ENCODE data around the gene STOML2. TPM values are rescaled to one million over a fixed set of nuclear protein-coding genes. Genes with fewer than 3 reads are reported as not detected.
A peak's percentile ranks its signal among the peaks of the same experiment; 100 is the strongest.

Gene STOML2
- total and polyA plus RNA-seq, 4 donors = 50.3 to 116 (median 80.7) TPM

DNA sequence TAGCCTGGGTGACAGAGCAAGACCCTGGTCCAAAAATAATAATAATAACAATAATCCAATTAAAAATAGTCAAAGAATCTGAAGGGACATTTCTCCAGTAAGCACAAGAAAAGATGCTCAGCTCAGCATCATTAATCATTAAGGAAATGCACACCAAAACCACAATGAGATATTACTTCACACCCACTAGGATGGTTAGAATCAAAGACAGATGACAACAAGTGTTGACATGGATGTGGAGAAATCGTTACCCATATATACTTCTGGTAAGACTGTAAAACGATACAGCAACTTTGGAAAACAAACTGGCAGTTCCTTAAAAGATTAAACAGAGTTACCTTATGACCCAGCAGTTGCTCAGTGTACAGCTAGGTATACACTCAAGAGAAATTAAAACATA, 17.9 kb downstream of the STOML2 start:
- no peaks in the 10 kb centered on the region for H3K9me3 ChIP-seq (ENCODE audit: control insufficient read depth in 4 of 4, insufficient read depth in 3 of 4, low read length in 3 of 4)
- no peak for DNase-seq
- TF ChIP-seq, protein P1, sequence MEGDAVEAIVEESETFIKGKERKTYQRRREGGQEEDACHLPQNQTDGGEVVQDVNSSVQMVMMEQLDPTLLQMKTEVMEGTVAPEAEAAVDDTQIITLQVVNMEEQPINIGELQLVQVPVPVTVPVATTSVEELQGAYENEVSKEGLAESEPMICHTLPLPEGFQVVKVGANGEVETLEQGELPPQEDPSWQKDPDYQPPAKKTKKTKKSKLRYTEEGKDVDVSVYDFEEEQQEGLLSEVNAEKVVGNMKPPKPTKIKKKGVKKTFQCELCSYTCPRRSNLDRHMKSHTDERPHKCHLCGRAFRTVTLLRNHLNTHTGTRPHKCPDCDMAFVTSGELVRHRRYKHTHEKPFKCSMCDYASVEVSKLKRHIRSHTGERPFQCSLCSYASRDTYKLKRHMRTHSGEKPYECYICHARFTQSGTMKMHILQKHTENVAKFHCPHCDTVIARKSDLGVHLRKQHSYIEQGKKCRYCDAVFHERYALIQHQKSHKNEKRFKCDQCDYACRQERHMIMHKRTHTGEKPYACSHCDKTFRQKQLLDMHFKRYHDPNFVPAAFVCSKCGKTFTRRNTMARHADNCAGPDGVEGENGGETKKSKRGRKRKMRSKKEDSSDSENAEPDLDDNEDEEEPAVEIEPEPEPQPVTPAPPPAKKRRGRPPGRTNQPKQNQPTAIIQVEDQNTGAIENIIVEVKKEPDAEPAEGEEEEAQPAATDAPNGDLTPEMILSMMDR (IDR thresholded peaks at IDR 0.05; ENCODE audit: control extremely low read depth, extremely low read depth) = no peak

DNA sequence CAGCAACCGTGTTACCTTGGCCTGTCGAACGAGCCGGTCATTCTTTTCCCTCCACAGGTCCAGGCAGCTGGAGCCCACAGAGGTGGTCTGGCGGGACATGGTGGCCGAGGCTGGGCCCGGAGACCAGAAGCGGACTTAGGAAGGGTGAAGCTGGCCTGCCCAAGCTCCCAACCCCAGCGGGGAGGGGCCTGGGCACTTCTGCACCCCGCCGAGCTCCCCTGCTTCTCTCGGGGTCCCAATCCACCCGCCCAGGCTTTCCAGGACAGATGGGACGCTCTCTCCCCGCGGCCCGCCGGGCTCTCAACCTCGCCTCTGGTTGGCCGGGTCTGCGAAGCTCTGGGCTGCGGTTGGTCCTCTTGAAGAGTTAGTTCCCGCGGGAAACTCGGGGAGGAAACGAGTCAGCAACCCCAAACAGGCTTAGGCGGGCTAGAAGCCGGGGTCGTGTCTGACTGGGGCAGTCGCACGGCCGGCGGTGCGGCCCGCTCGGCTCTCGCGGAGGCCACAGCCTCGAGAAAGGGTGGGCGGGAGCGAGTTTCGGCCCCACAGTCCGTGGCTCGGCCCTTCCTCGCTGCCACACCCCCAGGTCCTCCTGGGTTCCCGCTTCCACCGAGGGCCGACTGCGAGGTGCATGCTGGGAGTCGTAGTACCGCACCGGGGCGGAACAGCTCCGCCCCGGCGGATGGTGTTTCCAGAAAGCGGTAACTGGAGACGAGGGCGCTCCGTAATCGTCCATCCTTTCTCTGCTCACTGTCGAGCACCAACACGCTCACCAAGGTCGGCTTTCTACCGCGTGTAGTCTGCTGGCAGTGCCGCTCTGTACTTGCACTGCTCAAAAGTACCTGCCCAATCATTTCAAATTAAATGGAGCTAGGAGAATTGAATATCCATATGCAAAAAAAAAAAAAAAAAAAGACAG, 23.2 kb downstream of the STOML2 start, which contains the start of gene FANCG:
Gene FANCG, minus strand, starts transcription at position 517 of the 916 bp plus-strand sequence. Its CDS starts 418 bp downstream, at position 99.
- TF ChIP-seq, protein P1 (IDR thresholded peaks at IDR 0.05; ENCODE audit: control extremely low read depth, extremely low read depth) = no peak
- Histone ChIP-seq H3K9me3 (ENCODE audit: control insufficient read depth in 4 of 4, insufficient read depth in 3 of 4, low read length in 3 of 4) (no peaks in the 10 kb centered on the region), H3K27ac (ENCODE audit: low read depth in 1 of 2, low read length in 1 of 2) (peak within 1 kb of the TSS; percentile 57 to 66), H3K27me3 (ENCODE audit: control insufficient read depth in 3 of 3, insufficient read depth in 3 of 3, low read length in 2 of 3) (no peaks in the 10 kb centered on the region), H3K4me1 (ENCODE audit: control insufficient read depth in 5 of 5, insufficient read depth in 5 of 5, low read length in 5 of 5) (peaks cover 0 to 16% (median 7%) of the 10 kb centered on the region in 5 donors), H3K4me3 (peak within 1 kb of the TSS; percentile 66), H3K9ac (ENCODE audit: insufficient read depth in 1 of 2, low read length in 2 of 2) (peak within 1 kb of the TSS; percentile 51 to 80), H3K36me3 (ENCODE audit: control insufficient read depth in 4 of 4, insufficient read depth in 4 of 4, low read length in 4 of 4) (peaks cover 0 to 20% (median 9%) of the 10 kb centered on the region in 4 donors)
- WGBS, 2 donors = 0% methylated on average over 65 to 67 of the region's 67 CpGs
- ATAC-seq (ENCODE audit: insufficient read depth, low FRiP score) = peak; percentile 97
- peak; percentile 92 to 95 (median 95) for DNase-seq

More for the DNA sequence above, 17.9 kb downstream of the STOML2 start:
- no peak overlapping the region for H3K27ac ChIP-seq (ENCODE audit: low read depth in 1 of 2, low read length in 1 of 2)
- H3K36me3 ChIP-seq (ENCODE audit: control insufficient read depth in 4 of 4, insufficient read depth in 4 of 4, low read length in 4 of 4) = peaks cover 3 to 22% (median 12%) of the 10 kb centered on the region in 4 donors
- ATAC-seq (ENCODE audit: insufficient read depth, low FRiP score) = no peak
- WGBS, 2 donors = 44 to 78% methylated on average over 2 of the region's 2 CpGs
- no peak overlapping the region for H3K4me3 ChIP-seq
- no peak overlapping the region for H3K9ac ChIP-seq (ENCODE audit: insufficient read depth in 1 of 2, low read length in 2 of 2)
- no peaks in the 10 kb centered on the region for H3K27me3 ChIP-seq (ENCODE audit: control insufficient read depth in 3 of 3, insufficient read depth in 3 of 3, low read length in 2 of 3)
- H3K4me1 ChIP-seq (ENCODE audit: control insufficient read depth in 5 of 5, insufficient read depth in 5 of 5, low read length in 5 of 5) = no peaks in the 10 kb centered on the region

DNA sequence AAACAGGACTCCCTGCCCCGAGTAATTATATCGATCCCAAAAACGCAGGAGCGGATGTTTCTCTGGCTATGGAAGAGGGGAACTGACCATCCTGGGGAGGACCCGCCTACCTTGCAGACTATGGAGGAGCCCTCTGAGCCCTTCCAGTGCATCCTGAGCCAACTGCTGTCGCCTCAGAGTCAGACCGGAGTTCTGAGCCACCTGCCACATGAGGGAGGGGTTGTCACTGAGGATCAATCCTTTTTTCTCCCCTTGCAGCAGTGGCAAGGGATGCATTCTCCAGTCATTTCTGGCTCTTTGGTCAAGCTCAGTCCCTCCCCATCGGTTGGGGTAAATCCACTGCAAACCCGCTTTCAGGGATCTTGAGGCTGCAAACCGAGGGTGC, 23.9 kb downstream of the STOML2 start:
- no peak for ATAC-seq (ENCODE audit: insufficient read depth, low FRiP score)
- 4 to 7% methylated on average over 10 of the region's 10 CpGs for WGBS, 2 donors
- no peaks in the 10 kb centered on the region for H3K9me3 ChIP-seq (ENCODE audit: control insufficient read depth in 4 of 4, insufficient read depth in 3 of 4, low read length in 3 of 4)
- no peaks in the 10 kb centered on the region for H3K27me3 ChIP-seq (ENCODE audit: control insufficient read depth in 3 of 3, insufficient read depth in 3 of 3, low read length in 2 of 3)
- no peak for DNase-seq
- peak overlapping the region; percentile 51 to 69 for H3K9ac ChIP-seq (ENCODE audit: insufficient read depth in 1 of 2, low read length in 2 of 2)
- H3K27ac ChIP-seq (ENCODE audit: low read depth in 1 of 2, low read length in 1 of 2) = peak overlapping the region; percentile 57 to 66
- peaks cover 0 to 16% (median 7%) of the 10 kb centered on the region in 5 donors for H3K4me1 ChIP-seq (ENCODE audit: control insufficient read depth in 5 of 5, insufficient read depth in 5 of 5, low read length in 5 of 5)
- peaks cover 0 to 22% (median 12%) of the 10 kb centered on the region in 4 donors for H3K36me3 ChIP-seq (ENCODE audit: control insufficient read depth in 4 of 4, insufficient read depth in 4 of 4, low read length in 4 of 4)
- H3K4me3 ChIP-seq = peak overlapping the region; percentile 66
- TF ChIP-seq, protein P1 (IDR thresholded peaks at IDR 0.05; ENCODE audit: control extremely low read depth, extremely low read depth) = no peak
